IPS DF 6.9 (cell line): ENCODE measurements around the gene RMND5A.
"Not testable (repeated sequence)": the region's sequence is repeated elsewhere in the genome, so short reads cannot be mapped to it uniquely, and the experiment has no call there.

ENCODE experiments used
- DNase-seq: peaks from one replicate; pipeline ENCODE4 v3.0.0-alpha.2; 2013; ENCODE audit warnings: low read depth, low spot score
- H3K27ac ChIP-seq: one replicate; pipeline ENCODE4 v1.5.1; 2013; ENCODE audit warnings: low read length, control low read depth
- H3K27me3 ChIP-seq: 2 replicates; pipeline ENCODE4 v1.6.1; 2013; ENCODE audit warnings: mild to moderate bottlenecking, low read length; ENCODE audit not compliant: control insufficient read depth, insufficient read depth
- H3K36me3 ChIP-seq: 2 replicates; pipeline ENCODE4 v1.6.1; 2013; ENCODE audit warnings: low read length; ENCODE audit not compliant: control insufficient read depth, insufficient read depth
- H3K4me1 ChIP-seq: 2 replicates; pipeline ENCODE4 v1.6.1; 2013; ENCODE audit warnings: low read length; ENCODE audit not compliant: control insufficient read depth, insufficient read depth
- H3K4me3 ChIP-seq: 2 replicates; pipeline ENCODE4 v1.5.1; 2013; ENCODE audit warnings: mild to moderate bottlenecking, low read length
- H3K9me3 ChIP-seq: 2 replicates; pipeline ENCODE4 v1.6.1; 2013; ENCODE audit warnings: low read length, inconsistent platforms; ENCODE audit not compliant: control insufficient read depth, insufficient read depth
- WGBS: extraction: QIAGEN DNeasy Blood & Tissue Kit; methylation state at CpG from one replicate; pipeline ENCODE4 v1.1.7; 2013; ENCODE audit warnings: mixed read lengths, missing lambda C conversion rate; ENCODE audit not compliant: insufficient read length, insufficient coverage; 5-methylcytosine and 5-hydroxymethylcytosine counted together

The RMND5A gene

GRCh38 chr2:86686460-86686859, 33.6 kb upstream of the RMND5A start:
- no peaks in the 10 kb centered on the region for H3K4me1 ChIP-seq
- no peaks in the 10 kb centered on the region for H3K36me3 ChIP-seq
- no peak for DNase-seq
- no peak overlapping the region for H3K27ac ChIP-seq
- no peaks in the 10 kb centered on the region for H3K9me3 ChIP-seq
- WGBS, result no CpG with 5 or more reads among the region's 5 CpGs
- no peak overlapping the region for H3K4me3 ChIP-seq
- H3K27me3 ChIP-seq, result no peaks in the 10 kb centered on the region

DNA sequence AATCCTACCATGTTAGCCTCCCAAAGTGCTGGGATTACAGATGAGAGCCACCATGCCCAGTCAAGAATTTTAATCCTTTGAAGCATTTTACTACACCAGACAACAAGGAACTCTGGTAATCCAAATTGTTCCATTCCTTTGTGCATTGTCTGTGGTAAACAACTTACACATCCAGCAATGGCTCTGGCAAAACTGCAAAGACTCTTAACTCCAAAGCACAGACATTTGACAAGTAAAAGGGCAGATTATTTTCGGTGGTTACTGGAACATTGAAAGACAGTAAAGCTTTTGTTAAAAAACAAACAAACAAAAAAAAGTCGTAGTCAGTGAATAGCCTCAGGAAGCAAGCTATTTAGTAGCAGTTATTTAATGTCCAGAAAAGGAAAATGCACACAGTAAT, 33.2 kb upstream of the RMND5A start:
- Histone ChIP-seq H3K36me3 (no peaks in the 10 kb centered on the region), H3K27me3 (no peaks in the 10 kb centered on the region), H3K4me3 (no peak overlapping the region), H3K27ac (no peak overlapping the region), H3K9me3 (no peaks in the 10 kb centered on the region), H3K4me1 (no peaks in the 10 kb centered on the region)
- no CpG with 5 or more reads among the region's 2 CpGs for WGBS
- DNase-seq, result no peak

DNA sequence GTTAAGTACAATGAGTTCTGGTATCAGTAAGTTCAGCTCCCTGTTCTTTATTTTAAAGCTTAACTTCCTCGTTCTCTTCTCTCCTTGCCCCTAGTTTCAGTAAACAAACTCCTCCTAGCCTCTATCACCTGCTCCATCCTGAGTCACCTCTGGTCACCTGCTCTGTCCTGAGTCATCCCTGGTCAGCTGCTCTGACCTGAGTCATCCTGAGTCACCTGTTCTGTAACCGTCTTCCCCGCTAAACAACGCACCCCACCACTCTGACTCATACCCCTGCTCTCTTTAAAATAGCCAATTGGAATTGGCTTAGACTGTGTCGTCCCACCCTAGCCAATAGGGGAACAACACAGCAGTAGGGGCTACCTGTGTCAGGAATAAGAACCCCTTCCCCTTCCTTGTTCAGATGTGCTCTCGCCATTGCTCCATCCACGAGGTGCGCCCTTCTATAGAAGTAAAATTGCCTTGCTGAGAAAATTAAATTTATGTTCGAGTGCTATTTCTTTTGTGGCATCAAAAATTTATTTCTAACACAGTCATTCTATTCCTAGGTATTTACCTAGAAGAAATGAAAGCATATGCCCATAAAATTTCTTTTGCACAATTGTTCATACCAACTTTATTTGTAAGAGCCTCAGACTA, 24.9 kb upstream of the RMND5A start:
- H3K4me1 ChIP-seq, result no peaks in the 10 kb centered on the region
- no peak overlapping the region for H3K27ac ChIP-seq
- H3K9me3 ChIP-seq, result no peaks in the 10 kb centered on the region
- no peaks in the 10 kb centered on the region for H3K36me3 ChIP-seq
- no peak for DNase-seq
- H3K27me3 ChIP-seq, result no peaks in the 10 kb centered on the region
- WGBS, result no CpG with 5 or more reads among the region's 9 CpGs
- no peak overlapping the region for H3K4me3 ChIP-seq

DNA sequence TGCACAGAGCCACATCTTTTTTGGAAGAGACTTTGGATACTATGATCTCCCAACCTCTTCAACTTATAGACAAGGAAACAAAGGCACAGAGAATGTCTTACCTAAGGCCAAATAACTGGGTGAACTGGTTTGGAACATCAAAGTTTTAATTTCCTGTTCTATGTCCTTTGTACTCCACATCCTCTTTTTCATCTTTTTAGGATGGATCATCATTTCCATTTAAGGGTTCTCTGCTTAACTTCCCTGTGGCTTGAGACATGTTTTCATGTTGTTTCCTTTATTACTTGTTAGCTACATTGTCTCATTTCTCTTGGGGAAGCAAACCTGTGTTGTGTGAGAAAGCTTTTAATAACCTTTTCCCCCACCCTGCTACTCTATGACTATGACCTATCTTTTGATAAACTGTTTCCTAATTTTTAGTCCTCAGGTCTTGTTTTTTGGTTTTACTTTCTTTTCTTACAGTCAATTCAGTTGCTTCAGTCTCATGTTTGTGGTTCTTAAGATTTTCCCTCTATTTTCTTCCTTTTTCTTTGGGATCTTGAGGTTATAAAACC, 22.5 kb upstream of the RMND5A start:
- no peak overlapping the region for H3K4me3 ChIP-seq
- H3K4me1 ChIP-seq, result no peaks in the 10 kb centered on the region
- no peak for DNase-seq
- H3K27me3 ChIP-seq, result no peaks in the 10 kb centered on the region
- H3K27ac ChIP-seq, result no peak overlapping the region
- H3K9me3 ChIP-seq, result no peaks in the 10 kb centered on the region
- no peaks in the 10 kb centered on the region for H3K36me3 ChIP-seq

- Histone ChIP-seq H3K27me3 (no peaks in the 10 kb centered on the region), H3K4me1 (no peaks in the 10 kb centered on the region), H3K27ac (no peak overlapping the region), H3K36me3 (no peaks in the 10 kb centered on the region), H3K4me3 (no peak overlapping the region), H3K9me3 (no peaks in the 10 kb centered on the region)
- WGBS, result 100% methylated on average over 1 of the region's 1 CpG
- no peak for DNase-seq
Observed at GRCh38 chr2:86700690-86701089, 19.4 kb upstream of the RMND5A start.

DNA sequence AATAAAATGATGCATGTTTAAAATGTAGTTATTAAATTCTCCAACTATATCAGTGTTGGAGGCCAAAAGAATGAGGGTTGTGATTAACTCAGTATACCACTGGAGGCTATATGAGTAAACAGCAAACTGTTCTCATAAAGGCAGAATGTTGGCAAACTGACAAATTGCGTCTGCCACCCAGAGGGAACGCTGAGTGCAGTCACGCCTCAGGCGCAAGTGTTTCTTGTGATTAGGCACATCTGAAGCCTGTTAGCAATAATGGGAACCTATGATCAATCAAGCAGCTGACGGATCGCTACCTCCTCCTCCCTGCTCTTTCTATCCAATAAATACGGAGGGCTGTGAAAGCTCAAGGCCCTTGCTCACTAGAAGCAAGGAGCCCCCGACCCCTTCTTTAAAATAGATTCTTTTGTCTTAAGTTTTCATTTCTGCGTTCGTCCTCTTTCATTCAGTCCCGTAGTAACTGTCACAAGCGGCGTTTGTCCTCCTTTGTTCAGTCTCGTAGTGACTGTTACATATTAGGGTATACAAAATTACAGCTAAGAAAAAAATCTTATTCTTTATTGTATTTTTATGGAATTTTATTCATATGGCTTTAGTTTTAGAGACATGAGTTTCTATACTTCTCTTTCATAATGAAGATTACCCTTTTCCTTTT, 16.3 kb upstream of the RMND5A start:
- Histone ChIP-seq H3K4me3 (no peak overlapping the region), H3K27me3 (no peaks in the 10 kb centered on the region), H3K36me3 (no peaks in the 10 kb centered on the region), H3K4me1 (no peaks in the 10 kb centered on the region), H3K27ac (no peak overlapping the region), H3K9me3 (no peaks in the 10 kb centered on the region; the same call in 1 of the 2 replicates)
- no CpG with 5 or more reads among the region's 14 CpGs for WGBS
- DNase-seq, result no peak

DNA sequence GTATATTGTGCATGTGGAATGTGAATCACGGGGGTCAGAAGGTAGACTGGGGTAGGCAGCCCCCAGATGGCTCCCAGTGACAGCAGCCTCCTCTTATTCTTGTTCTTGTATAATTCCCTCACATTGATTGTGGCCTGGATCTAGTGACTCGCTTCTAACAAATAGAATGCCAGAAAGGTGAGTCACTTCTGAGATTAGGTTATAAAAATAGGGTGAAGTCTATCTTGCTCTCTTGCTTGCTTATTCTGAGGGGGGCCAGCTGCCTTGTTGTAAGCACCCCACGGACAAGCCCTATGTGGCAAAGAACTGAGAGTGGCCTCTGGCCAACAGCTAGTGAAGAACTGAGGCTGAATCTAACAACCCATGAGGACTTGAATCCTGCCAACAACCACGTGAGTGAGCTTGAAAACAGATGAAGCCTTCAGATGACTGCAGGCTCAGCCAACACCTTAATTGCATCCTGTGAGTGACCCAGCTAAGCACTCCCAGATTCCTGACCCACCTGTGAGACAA, 15.6 kb upstream of the RMND5A start:
- WGBS, result no CpG with 5 or more reads among the region's 4 CpGs

DNA sequence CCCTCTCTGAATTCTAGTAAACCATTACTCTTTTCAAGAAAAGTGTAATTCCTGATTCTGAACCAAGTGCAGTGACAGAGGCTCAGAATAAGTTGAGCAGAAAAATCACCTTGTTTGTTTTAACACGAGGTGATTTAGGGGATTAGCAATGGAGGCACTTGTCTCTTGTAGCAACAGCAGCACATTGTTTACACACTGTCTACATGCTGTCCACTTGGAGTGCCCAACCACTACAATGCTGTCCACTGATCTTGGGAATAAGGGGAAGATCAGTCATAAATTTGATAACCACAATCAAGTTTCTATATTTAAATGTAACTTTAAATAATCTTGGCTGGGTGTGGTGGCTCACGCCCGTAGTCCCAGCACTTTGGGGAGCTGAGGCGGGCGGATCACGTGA, 13.9 kb upstream of the RMND5A start:
- Histone ChIP-seq H3K27ac (no peak overlapping the region), H3K9me3 (no peaks in the 10 kb centered on the region; the same call in 1 of the 2 replicates), H3K27me3 (no peaks in the 10 kb centered on the region), H3K4me3 (no peak overlapping the region), H3K36me3 (no peaks in the 10 kb centered on the region), H3K4me1 (no peaks in the 10 kb centered on the region)
- DNase-seq, result no peak
- WGBS, result no CpG with 5 or more reads among the region's 6 CpGs

More for the DNA sequence above, 15.6 kb upstream of the RMND5A start:
- Histone ChIP-seq H3K27ac (no peak overlapping the region), H3K9me3 (no peaks in the 10 kb centered on the region; the same call in 1 of the 2 replicates), H3K36me3 (no peaks in the 10 kb centered on the region), H3K4me1 (no peaks in the 10 kb centered on the region), H3K27me3 (no peaks in the 10 kb centered on the region), H3K4me3 (no peak overlapping the region)
- no peak for DNase-seq

- no peaks in the 10 kb centered on the region for H3K4me1 ChIP-seq
- no peaks in the 10 kb centered on the region; the same call in 1 of the 2 replicates for H3K9me3 ChIP-seq
- H3K27ac ChIP-seq, result no peak overlapping the region
- DNase-seq, result no peak
- no CpG with 5 or more reads among the region's 2 CpGs for WGBS
- no peaks in the 10 kb centered on the region for H3K36me3 ChIP-seq
- H3K4me3 ChIP-seq, result no peak overlapping the region
- no peaks in the 10 kb centered on the region for H3K27me3 ChIP-seq
Observed at GRCh38 chr2:86706935-86707334, 13.2 kb upstream of the RMND5A start.

GRCh38 chr2:86708126-86708525, 12.0 kb upstream of the RMND5A start:
- H3K36me3 ChIP-seq, H3K4me1 ChIP-seq, H3K4me3 ChIP-seq, H3K27ac ChIP-seq, H3K9me3 ChIP-seq, DNase-seq, H3K27me3 ChIP-seq: not testable (repeated sequence)
- WGBS, result no CpG with 5 or more reads among the region's 4 CpGs
